ENCODE data around the gene CLEC3B. TPM values are rescaled to one million over a fixed set of nuclear protein-coding genes. Genes with fewer than 3 reads are reported as not detected.

CLEC3B gene
- total RNA-seq, 1 experiment from 2014 or later = not detected

- Histone ChIP-seq H3K27me3 (ENCODE audit: control insufficient read depth, insufficient read depth, low read length) (no peaks in the 10 kb centered on the region), H3K36me3 (ENCODE audit: control insufficient read depth, insufficient read depth, low read length) (no peaks in the 10 kb centered on the region), H3K27ac (ENCODE audit: low read length) (no peak overlapping the region), H3K9me3 (ENCODE audit: control insufficient read depth, insufficient read depth, low read depth, low read length) (no peaks in the 10 kb centered on the region), H3K4me3 (ENCODE audit: low read depth in 2 of 2, low read length in 2 of 2) (no peak overlapping the region), H3K4me1 (ENCODE audit: control insufficient read depth, insufficient read depth, low read length) (no peaks in the 10 kb centered on the region)
- no TSS peak for BruUV-seq (replicated peaks)
- no peak for TF ChIP-seq TCF7L2 (IDR thresholded peaks at IDR 0.05; ENCODE audit: low read depth, low read length)
- no peak for TF ChIP-seq POLR2AphosphoS5 (IDR thresholded peaks at IDR 0.05; ENCODE audit: low read depth, low read length)
- TF ChIP-seq REST (IDR thresholded peaks at IDR 0.05; ENCODE audit: insufficient read depth in 1 of 2, low read depth in 2 of 2, low read length in 1 of 2) = no peak
- no peak for TF ChIP-seq SIN3A (IDR thresholded peaks at IDR 0.05; ENCODE audit: borderline replicate concordance, insufficient read depth, low read depth, low read length)
- no peak for DNase-seq (ENCODE audit: low read depth, low spot score)
- CTCF ChIA-PET = no interaction called here
- no peak for ATAC-seq
- in situ Hi-C loops (cut with HindIII; ENCODE audit: low pct_unique_long_range_greater_than_20kb, low sequenced_read_pairs) = no loop called here
- POLR2A ChIA-PET = no interaction called here
- intact Hi-C loops (cut with micrococcal nuclease; ENCODE audit: unreplicated experiment) = no loop called here
Observed at GRCh38 chr3:45056608-45057301, 30.7 kb downstream of the CLEC3B start.

GRCh38 chr3:45057557-45057956, 31.5 kb downstream of the CLEC3B start:
- no peak for ATAC-seq
- DNase-seq (ENCODE audit: low read depth, low spot score) = no peak
- H3K27ac ChIP-seq (ENCODE audit: low read length) = no peak overlapping the region
- CTCF ChIA-PET = no interaction called here
- no peaks in the 10 kb centered on the region for H3K9me3 ChIP-seq (ENCODE audit: control insufficient read depth, insufficient read depth, low read depth, low read length)
- no peaks in the 10 kb centered on the region for H3K36me3 ChIP-seq (ENCODE audit: control insufficient read depth, insufficient read depth, low read length)
- no TSS peak for BruUV-seq (replicated peaks)
- no peaks in the 10 kb centered on the region for H3K27me3 ChIP-seq (ENCODE audit: control insufficient read depth, insufficient read depth, low read length)
- TF ChIP-seq REST (IDR thresholded peaks at IDR 0.05; ENCODE audit: insufficient read depth in 1 of 2, low read depth in 2 of 2, low read length in 1 of 2) = no peak
- in situ Hi-C loops (cut with HindIII; ENCODE audit: low pct_unique_long_range_greater_than_20kb, low sequenced_read_pairs) = no loop called here
- POLR2A ChIA-PET = no interaction called here
- intact Hi-C loops (cut with micrococcal nuclease; ENCODE audit: unreplicated experiment) = no loop called here
- H3K4me1 ChIP-seq (ENCODE audit: control insufficient read depth, insufficient read depth, low read length) = no peaks in the 10 kb centered on the region
- no peak overlapping the region for H3K4me3 ChIP-seq (ENCODE audit: low read depth in 2 of 2, low read length in 2 of 2)

- no peak for TF ChIP-seq REST (IDR thresholded peaks at IDR 0.05; ENCODE audit: insufficient read depth in 1 of 2, low read depth in 2 of 2, low read length in 1 of 2)
- no peak for TF ChIP-seq SIN3A (IDR thresholded peaks at IDR 0.05; ENCODE audit: borderline replicate concordance, insufficient read depth, low read depth, low read length)
- no peak for TF ChIP-seq TCF7L2 (IDR thresholded peaks at IDR 0.05; ENCODE audit: low read depth, low read length)
- TF ChIP-seq POLR2AphosphoS5 (IDR thresholded peaks at IDR 0.05; ENCODE audit: low read depth, low read length) = no peak
- no peak for TF ChIP-seq CTCF (IDR thresholded peaks at IDR 0.05)
- in situ Hi-C loops (cut with HindIII; ENCODE audit: low pct_unique_long_range_greater_than_20kb, low sequenced_read_pairs) (no loop called here), intact Hi-C loops (cut with micrococcal nuclease; ENCODE audit: unreplicated experiment) (no loop called here)
- CTCF ChIA-PET = interaction anchor here (0.7 kb wide), 1 partner anchor 1037 kb away, joined by 6 read pairs; no protein-coding TSS in a partner anchor
- Histone ChIP-seq H3K36me3 (ENCODE audit: control insufficient read depth, insufficient read depth, low read length) (no peaks in the 10 kb centered on the region), H3K4me3 (ENCODE audit: low read depth in 2 of 2, low read length in 2 of 2) (no peak overlapping the region), H3K27me3 (ENCODE audit: control insufficient read depth, insufficient read depth, low read length) (no peaks in the 10 kb centered on the region), H3K4me1 (ENCODE audit: control insufficient read depth, insufficient read depth, low read length) (no peaks in the 10 kb centered on the region), H3K9me3 (ENCODE audit: control insufficient read depth, insufficient read depth, low read depth, low read length) (no peaks in the 10 kb centered on the region), H3K27ac (ENCODE audit: low read length) (no peak overlapping the region)
- POLR2A ChIA-PET = no interaction called here
- no TSS peak for BruUV-seq (replicated peaks)
- ATAC-seq (no peak), DNase-seq (ENCODE audit: low read depth, low spot score) (no peak)
Observed at GRCh38 chr3:45059132-45059531, 33.0 kb downstream of the CLEC3B start.

Measured in Panc1 (cell line).